Measurements from ENCODE around the gene RHBDD3.
"Not testable (repeated sequence)": the region's sequence is repeated elsewhere in the genome, so short reads cannot be mapped to it uniquely, and the experiment has no call there.

The RHBDD3 gene

DNA sequence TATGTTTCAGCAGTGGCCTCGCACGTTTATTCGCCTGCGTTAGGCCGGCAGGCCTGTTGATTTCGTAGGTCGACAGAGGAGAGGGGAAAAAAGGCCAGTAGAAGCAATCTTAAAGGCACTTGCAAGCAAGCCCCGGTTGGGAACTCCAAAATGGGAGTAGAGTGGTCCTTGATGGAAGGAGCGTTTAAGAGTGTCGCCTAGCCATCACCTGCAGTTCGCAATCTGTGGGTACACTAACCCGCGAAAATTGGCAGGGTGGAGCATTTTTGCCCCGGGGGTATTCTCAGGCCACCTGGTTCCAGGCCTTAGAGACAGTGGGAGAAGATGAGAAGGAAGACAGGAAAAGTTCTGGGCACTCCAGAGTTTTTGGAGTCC lies 1.4 kb upstream of the RHBDD3 start:
- no peak for DNase-seq

- peak; percentile 35 for DNase-seq
These were observed 889 bp upstream of the RHBDD3 start for GRCh38 chr22:29268511-29269229.

- no peak for DNase-seq
These were observed 321 bp downstream of the RHBDD3 start for GRCh38 chr22:29267462-29267857.

GRCh38 chr22:29266564-29267461 lies 968 bp downstream of the RHBDD3 start:
- DNase-seq = no peak

DNA sequence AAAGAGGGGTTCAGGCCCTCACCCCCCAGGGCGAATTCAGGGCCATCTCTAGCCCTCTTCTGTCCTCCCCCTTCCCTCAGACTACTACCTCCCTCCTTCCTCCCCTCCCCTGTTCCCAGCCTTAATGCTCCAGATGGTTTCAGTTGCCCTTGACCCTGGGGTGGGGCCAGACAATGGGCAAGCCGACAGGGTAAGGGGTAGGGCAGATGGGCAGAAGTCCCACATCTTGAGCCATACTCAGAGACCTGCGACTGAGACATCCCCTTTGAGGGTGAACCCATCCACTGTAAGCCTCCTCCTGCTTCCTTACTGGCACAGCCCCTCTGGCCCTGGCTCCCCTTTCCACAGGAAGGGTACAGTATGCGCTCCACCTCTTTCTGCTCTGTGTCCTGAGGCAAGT lies 1.9 kb downstream of the RHBDD3 start:
- no peak for DNase-seq

DNA sequence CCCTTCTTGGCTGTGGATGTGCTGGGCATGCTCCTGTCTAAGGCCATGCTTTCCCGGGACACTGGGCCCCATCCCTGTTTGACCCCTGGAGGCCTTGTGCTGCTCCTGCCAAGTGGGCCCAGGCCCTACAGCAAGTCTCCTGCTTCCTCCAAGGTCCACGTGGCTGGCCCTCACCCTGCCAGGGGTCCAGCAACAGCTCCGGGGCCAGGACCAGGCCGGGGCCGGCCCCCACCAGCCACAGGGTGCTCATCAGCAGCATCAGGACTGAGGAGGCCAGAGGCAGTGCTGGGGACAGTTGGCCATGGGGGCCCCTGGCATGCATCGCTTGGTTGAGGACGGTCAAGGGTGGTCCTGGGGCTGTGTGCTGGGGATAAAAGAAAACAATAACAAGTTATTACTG lies 2.5 kb downstream of the RHBDD3 start:
- DNase-seq = no peak

DNA sequence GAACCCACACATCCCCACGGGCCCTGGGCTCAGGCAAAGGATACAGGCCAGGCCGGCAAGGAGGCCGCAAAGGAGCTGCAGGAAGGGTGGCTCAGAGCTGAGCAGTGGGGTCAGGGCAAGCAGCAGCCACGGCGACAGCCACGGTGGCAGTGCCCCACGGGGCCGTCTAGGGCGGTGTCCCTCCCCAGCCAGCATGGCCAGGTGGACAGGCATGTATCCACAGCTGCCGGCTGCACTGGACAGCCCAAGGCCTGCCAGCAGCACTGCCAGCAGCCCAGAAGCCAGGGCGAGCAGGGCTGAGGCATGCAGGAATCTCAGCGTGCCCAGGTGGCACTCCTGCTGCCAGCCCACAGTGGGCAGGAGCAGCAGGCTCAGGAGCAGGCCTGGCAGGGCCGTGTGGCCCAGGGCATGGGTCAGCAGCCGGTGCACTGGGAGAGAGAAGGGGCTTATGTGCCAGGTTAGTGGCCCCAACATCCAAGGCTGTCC lies 3.9 kb downstream of the RHBDD3 start:
- DNase-seq = no peak

- DNase-seq = no peak
These were observed 7.0 kb downstream of the RHBDD3 start for GRCh38 chr22:29260601-29261315.

DNA sequence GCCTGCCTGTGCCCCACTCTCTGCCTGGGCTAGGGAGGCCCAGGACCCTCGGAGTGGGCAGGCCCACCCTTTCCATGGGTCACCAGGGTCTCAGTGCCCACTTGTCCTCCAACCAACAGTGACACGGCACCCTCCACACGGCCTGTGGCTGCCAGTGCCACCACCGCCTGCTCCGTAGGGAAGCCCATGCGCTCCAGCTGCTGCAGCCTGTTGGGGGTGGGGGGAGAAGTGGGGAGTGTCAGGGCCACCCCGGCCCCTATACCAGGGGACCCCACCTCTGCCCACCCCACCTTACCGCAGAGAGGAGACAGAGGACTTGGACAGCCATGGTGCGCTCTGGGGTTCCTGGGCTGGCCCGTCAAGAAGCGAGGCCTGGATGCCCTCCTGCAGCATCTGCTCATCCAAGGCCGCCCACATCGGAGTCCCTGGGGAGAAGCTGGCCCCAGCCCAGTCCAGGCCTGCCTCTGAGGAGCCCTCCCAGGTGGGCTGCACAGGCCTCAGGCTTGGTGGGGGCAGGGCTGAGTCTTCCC lies 7.7 kb downstream of the RHBDD3 start:
- no peak for DNase-seq

- no peak for DNase-seq
These were observed 8.4 kb downstream of the RHBDD3 start for GRCh38 chr22:29259253-29259899.

GRCh38 chr22:29258407-29259252 lies 9.2 kb downstream of the RHBDD3 start:
- DNase-seq = no peak

DNA sequence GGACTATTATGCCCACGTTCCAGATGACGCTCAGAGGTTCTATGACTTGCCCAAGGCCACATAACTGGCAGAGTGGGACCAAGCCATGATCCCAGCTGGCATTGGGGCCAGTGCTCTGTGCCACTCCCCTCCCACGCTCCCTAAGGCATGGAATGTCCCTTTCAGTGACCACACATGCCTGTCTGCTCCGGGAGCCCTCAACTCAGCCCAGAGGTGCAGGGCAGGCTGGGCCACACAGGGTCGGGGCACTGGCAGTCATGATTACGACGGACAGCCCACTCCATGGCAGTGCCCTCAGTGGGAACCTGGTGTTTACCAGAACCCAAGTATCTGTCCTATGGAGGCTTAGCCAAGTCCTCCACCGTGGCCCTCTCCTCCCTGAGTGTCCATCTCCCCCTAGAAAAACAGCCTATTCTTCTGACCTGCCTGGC lies 10.0 kb downstream of the RHBDD3 start:
- no peak for DNase-seq

DNA sequence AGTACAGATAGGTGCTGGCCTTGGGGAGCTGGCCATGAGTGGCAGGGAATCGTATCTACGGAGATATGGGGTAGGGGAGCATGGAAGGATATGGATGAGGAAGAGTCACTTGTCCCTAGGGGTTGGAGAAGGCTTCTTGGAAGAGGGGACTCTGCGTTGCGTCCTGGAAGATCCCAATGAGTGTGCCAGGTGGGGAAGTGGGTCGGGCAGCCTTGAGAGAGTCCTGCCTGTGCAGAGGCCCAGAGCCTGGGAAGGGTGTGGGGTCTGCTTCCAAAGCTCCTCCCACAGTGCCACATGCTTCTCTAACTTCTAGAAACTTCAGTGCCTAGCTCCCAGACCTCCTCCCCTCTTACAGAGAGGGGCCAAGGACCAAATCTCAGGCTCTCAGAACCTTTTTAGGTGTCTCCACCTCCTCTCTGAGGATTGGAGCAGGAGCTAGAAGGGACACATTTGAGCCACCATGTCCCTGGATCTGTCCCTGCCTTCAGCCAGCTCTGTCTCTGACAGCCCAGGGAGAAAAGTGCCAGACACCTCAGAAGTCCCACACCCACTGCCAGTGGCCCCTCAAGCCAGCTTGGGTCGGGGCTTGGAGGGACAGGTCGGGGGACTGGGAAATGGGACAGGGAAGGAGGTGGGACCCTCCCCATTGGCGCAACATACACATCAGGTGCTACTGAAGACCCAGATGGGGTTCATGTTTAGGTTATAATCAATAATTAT lies 11.0 kb downstream of the RHBDD3 start:
- DNase-seq = no peak

GRCh38 chr22:29255064-29255621 lies 12.6 kb downstream of the RHBDD3 start:
- DNase-seq = no peak

- no peak for DNase-seq
These were observed 13.5 kb downstream of the RHBDD3 start for GRCh38 chr22:29254286-29254660.

DNA sequence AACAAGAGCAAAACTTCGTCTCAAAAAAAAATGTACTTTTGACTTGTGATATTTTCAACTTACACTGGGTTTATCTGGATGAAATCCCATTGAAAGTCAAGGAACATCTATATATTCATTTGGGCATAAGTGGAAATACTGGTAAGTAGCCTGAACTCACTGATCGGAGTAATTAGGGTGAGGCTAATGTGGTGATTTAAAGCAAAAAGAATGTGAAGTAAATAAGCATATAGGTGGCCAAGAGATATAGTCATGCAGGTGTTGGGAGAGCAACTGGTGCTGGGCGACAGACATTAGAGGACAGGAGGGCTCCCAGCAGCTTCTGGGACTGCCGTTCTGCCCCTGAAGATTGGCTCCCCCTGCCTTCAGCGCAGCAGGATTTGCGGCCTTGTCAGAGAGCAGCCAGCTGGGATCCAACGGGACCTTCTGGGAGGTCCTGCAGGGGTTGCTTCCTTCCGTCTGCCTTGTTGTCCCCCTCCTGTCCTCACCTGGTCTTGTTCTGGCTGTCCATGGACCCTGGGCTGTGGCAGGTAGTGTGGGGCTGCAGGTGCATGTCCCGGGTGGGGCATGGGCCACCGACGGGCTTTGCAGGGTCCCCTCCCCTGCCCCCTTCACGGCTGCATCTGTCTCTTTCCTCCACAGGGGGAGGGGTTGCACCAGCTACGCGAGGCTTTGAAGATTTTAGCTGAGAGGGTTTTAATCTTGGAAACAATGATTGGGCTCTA lies 14.1 kb downstream of the RHBDD3 start:
- DNase-seq = no peak

GRCh38 chr22:29251981-29252911 lies 15.5 kb downstream of the RHBDD3 start:
- DNase-seq = no peak

GRCh38 chr22:29251265-29251664 lies 16.5 kb downstream of the RHBDD3 start:
- DNase-seq = no peak

GRCh38 chr22:29247891-29248290 lies 19.9 kb downstream of the RHBDD3 start:
- DNase-seq = not testable (repeated sequence)
